Liver (tissue), 3 donors: ENCODE measurements around the gene ADGRF1.

ENCODE experiments used
- ATF3 ChIP-seq: IDR thresholded peaks from 2 replicates; pipeline ENCODE4 v1.6.1; 2016; ENCODE audit warnings: antibody characterized with exemption
- CTCF ChIP-seq: fragments of 150-350 bp; IDR thresholded peaks from 2 replicates; pipeline ENCODE4 v1.5.1; 2017; ENCODE audit warnings: improper control_type of control experiment, low read depth, low read length; ENCODE audit not compliant: missing input control
- FOXA1 ChIP-seq: IDR thresholded peaks from 2 replicates; pipeline ENCODE4 v1.6.1; 2016; ENCODE audit warnings: antibody characterized with exemption
- GABPA ChIP-seq, 2 donors: IDR thresholded peaks in 1 of 2; conservative IDR thresholded peaks in 1 of 2; 2 replicates each; pipeline ENCODE4 v1.6.1; 2016; ENCODE audit warnings: antibody characterized with exemption in 2 of 2, mild to moderate bottlenecking in 1 of 2, moderate library complexity in 1 of 2
- JUND ChIP-seq, 2 donors: IDR thresholded peaks; 2 replicates each; pipeline ENCODE4 v1.6.1; 2016; ENCODE audit warnings: antibody characterized with exemption in 2 of 2
- MAX ChIP-seq: IDR thresholded peaks from 2 replicates; pipeline ENCODE4 v1.6.1; 2016; ENCODE audit warnings: antibody characterized with exemption
- RAD21 ChIP-seq, 2 donors: IDR thresholded peaks; 2 replicates each; pipeline ENCODE4 v1.6.1; 2016; ENCODE audit warnings: antibody characterized with exemption in 2 of 2, mild to moderate bottlenecking in 2 of 2
- REST ChIP-seq: IDR thresholded peaks from 2 replicates; pipeline ENCODE4 v1.6.1; 2016; ENCODE audit warnings: antibody characterized with exemption, mild to moderate bottlenecking
- RXRA ChIP-seq, 2 donors: IDR thresholded peaks; 2 replicates each; pipeline ENCODE4 v1.6.1; 2017 to 2018; ENCODE audit warnings: antibody characterized with exemption in 2 of 2, mild to moderate bottlenecking in 1 of 2
- SP1 ChIP-seq: IDR thresholded peaks from 2 replicates; pipeline ENCODE4 v1.6.1; 2018; ENCODE audit warnings: antibody characterized with exemption, mild to moderate bottlenecking
- YY1 ChIP-seq: IDR thresholded peaks from 2 replicates; pipeline ENCODE4 v1.6.1; 2016; ENCODE audit warnings: antibody characterized with exemption, mild to moderate bottlenecking
- ZBTB33 ChIP-seq: IDR thresholded peaks from 2 replicates; pipeline ENCODE4 v1.6.1; 2016; ENCODE audit warnings: antibody characterized with exemption
- donor health status: healthy.
- donor health status: healthy.

- TF ChIP-seq CTCF (no peak), ATF3 (no peak), YY1 (no peak), RAD21 (IDR thresholded peaks at IDR 0.05) (no peak), GABPA (IDR thresholded peaks at IDR 0.05 in 1 of 2, conservative IDR thresholded peaks at IDR 0.05 in 1 of 2) (no peak), MAX (no peak), SP1 (no peak), RXRA (IDR thresholded peaks at IDR 0.05) (no peak), REST (no peak), FOXA1 (no peak), JUND (IDR thresholded peaks at IDR 0.05) (no peak), ZBTB33 (no peak)
Observed at GRCh38 chr6:47090881-47091280, 48.7 kb upstream of the ADGRF1 start.
